K562 (cell line): ENCODE measurements around the gene ZNF81. TPM values are rescaled to one million over a fixed set of nuclear protein-coding genes. Genes with fewer than 3 reads are reported as not detected.

Source experiments
- ARID2 ChIP-seq: fragments of 450-650 bp; IDR thresholded peaks from 2 replicates; pipeline ENCODE4 v1.6.1; 2017; ENCODE audit warnings: antibody characterized with exemption, mild to moderate bottlenecking
- DMBX1 ChIP-seq: fragments of 250-450 bp; sonication (Bioruptor Pico); IDR thresholded peaks from 2 replicates; pipeline ENCODE4 v1.8.0; 2022; ENCODE audit warnings: inconsistent platforms, mild to moderate bottlenecking, moderate library complexity, borderline replicate concordance
- E2F8 ChIP-seq: fragments of 450-650 bp; IDR thresholded peaks from 2 replicates; pipeline ENCODE4 v1.7.1; 2018; ENCODE audit warnings: mild to moderate bottlenecking, low read depth; ENCODE audit not compliant: partially characterized antibody
- E4F1 ChIP-seq: fragments of 250-450 bp; sonication (Bioruptor Pico); IDR thresholded peaks from 2 replicates; pipeline ENCODE4 v1.5.0; 2021; ENCODE audit warnings: mild to moderate bottlenecking, borderline replicate concordance
- EHMT2 ChIP-seq: fragments of 450-650 bp; IDR thresholded peaks from 2 replicates; pipeline ENCODE4 v1.6.1; 2018; ENCODE audit warnings: antibody characterized with exemption
- EWSR1 ChIP-seq: fragments of 450-650 bp; IDR thresholded peaks from 2 replicates; pipeline ENCODE4 v1.6.1; 2018; ENCODE audit warnings: borderline replicate concordance, mild to moderate bottlenecking, low read depth, moderate library complexity; ENCODE audit not compliant: partially characterized antibody
- FOXO4 ChIP-seq: fragments of 450-650 bp; formaldehyde crosslinking; IDR thresholded peaks from 2 replicates; pipeline ENCODE4 v1.4.0; 2020; ENCODE audit warnings: mild to moderate bottlenecking, moderate library complexity
- MBD2 ChIP-seq: sonication (generic); IDR thresholded peaks from 2 replicates; pipeline ENCODE4 v1.6.1; 2016; ENCODE audit warnings: low read depth, borderline replicate concordance
- MLLT1 ChIP-seq, 2 experiments: fragments of 450-650 bp; IDR thresholded peaks; 2 replicates each; pipeline ENCODE4 v1.6.1; 2016
- POLR2AphosphoS5 ChIP-seq: IDR thresholded peaks from 2 replicates; pipeline ENCODE4 v1.6.1; 2011; ENCODE audit warnings: mild to moderate bottlenecking, low read depth, low read length, moderate library complexity; ENCODE audit not compliant: control insufficient read depth, insufficient read depth
- SP1 ChIP-seq: sonication (generic); formaldehyde crosslinking; IDR thresholded peaks from 2 replicates; pipeline ENCODE4 v1.8.1; 2022; ENCODE audit warnings: mild to moderate bottlenecking, missing genetic modification reagents
- SRSF9 ChIP-seq: fragments of 200-400 bp; formaldehyde crosslinking; IDR thresholded peaks from 2 replicates; pipeline ENCODE4 v1.6.1; 2017; ENCODE audit warnings: low read depth, low read length, borderline replicate concordance
- TBL1XR1 ChIP-seq, 2 experiments: IDR thresholded peaks; 2 replicates each; pipeline ENCODE4 v1.6.1; 2012; ENCODE audit warnings: improper control_type of control experiment in 2 of 2, low read length in 2 of 2, mild to moderate bottlenecking in 1 of 2
- YY1 ChIP-seq, 3 experiments: IDR thresholded peaks; 2 replicates each; pipeline ENCODE4 v1.6.1; 2011; ENCODE audit warnings: low read length in 2 of 3, mild to moderate bottlenecking in 2 of 3, moderate library complexity in 2 of 3, borderline replicate concordance in 1 of 3, control low read depth in 1 of 3, low read depth in 1 of 3; ENCODE audit not compliant: insufficient read depth in 3 of 3, insufficient replicate concordance in 2 of 3, control insufficient read depth in 1 of 3, insufficient read length in 1 of 3; ENCODE audit errors: extremely low read depth in 1 of 3
- ZBED1 ChIP-seq: IDR thresholded peaks from 2 replicates; pipeline ENCODE4 v1.6.1; 2014
- ZC3H8 ChIP-seq: fragments of 450-650 bp; IDR thresholded peaks from 2 replicates; pipeline ENCODE4 v1.6.1; 2017
- ZKSCAN8 ChIP-seq: fragments of 200-800 bp; sonication (Bioruptor generic); IDR thresholded peaks from 2 replicates; pipeline ENCODE4 v1.6.1; 2016; ENCODE audit warnings: missing genetic modification characterization, missing compliant biosample characterization
- ZNF830 ChIP-seq: fragments of 250-450 bp; sonication (Bioruptor Pico); IDR thresholded peaks from 2 replicates; pipeline ENCODE4 v1.5.0; 2021; ENCODE audit warnings: mild to moderate bottlenecking
- polyA plus RNA-seq, 8 experiments: library from polyadenylated mRNA; depleted of rRNA in 4 of 8; stranded (reverse) in 5 of 8; unstranded in 3 of 8; fragments of >200 nt; fragmentation: Nextera tagmentation in 2 of 8; fragmentation: Illumina TruSeq in 1 of 8; extraction: Ambion mirVana in 2 of 8; extraction: Trizol in 1 of 8; gene quantifications; 2 replicates each; pipeline versions ENCODE4 v1.2.1 to v1.2.3, GENCODE V29; 2011 to 2014; ENCODE audit warnings: inconsistent platforms in 1 of 8, missing spikeins in 1 of 8
- total RNA-seq, 7 experiments: library from RNA; depleted of rRNA in 6 of 7; stranded (reverse); fragments of >200 nt in 6 of 7; fragmentation: Illumina TruSeq in 2 of 7; extraction: Trizol in 2 of 7; gene quantifications; 2 replicates each; pipeline versions ENCODE4 v1.2.1 to v1.2.3, GENCODE V29; 2011 to 2021; ENCODE audit warnings: low replicate concordance in 1 of 7

The ZNF81 gene
- total and polyA plus RNA-seq, 9 of the 15 experiments (the other 6 are each of a cell fraction or from before 2014, with no cell fraction given): 2.4 to 9.6 (median 4.9) TPM

GRCh38 chrX:47817421-47817820 is 19.3 kb upstream of the ZNF81 start (continued):
- TF ChIP-seq E4F1 (CRISPR knock-in tag) (no peak), POLR2AphosphoS5 (peak; percentile 90), ZC3H8 (no peak), FOXO4 (no peak), YY1 (IDR thresholded peaks at IDR 0.05; ENCODE audit: borderline replicate concordance in 1 of 3, control insufficient read depth in 1 of 3, extremely low read depth in 1 of 3, insufficient read depth in 3 of 3, insufficient read length in 1 of 3, insufficient replicate concordance in 2 of 3, low read depth in 1 of 3, low read length in 2 of 3) (no peak), E2F8 (no peak), MLLT1 (IDR thresholded peaks at IDR 0.05) (no peak), EHMT2 (no peak), ZNF830 (CRISPR knock-in tag) (no peak), EWSR1 (no peak), ZKSCAN8 (no peak), SP1 (CRISPR knock-in tag) (no peak), MBD2 (0 out of 2 replicates have a peak, but pooled peaks have one; percentile 31), DMBX1 (CRISPR knock-in tag) (0 out of 2 replicates have a peak, but pooled peaks have one; percentile 39), SRSF9 (no peak), TBL1XR1 (IDR thresholded peaks at IDR 0.05; ENCODE audit: low read length in 2 of 2) (peak in 1 of 2 experiments; percentile 88; a peak in 3 of 4 replicates), ARID2 (no peak), ZBED1 (no peak)
